ENCODE results near the gene OR13A1. TPM values are rescaled to one million over a fixed set of nuclear protein-coding genes. Genes with fewer than 3 reads are reported as not detected.

OR13A1 gene
- total and polyA plus RNA-seq, 11 donors, result 0.04 to 0.16 (median 0.10) TPM; not detected in 8

GRCh38 chr10:45325116-45325515 lies 9.7 kb upstream of the OR13A1 start:
- no peaks in the 10 kb centered on the region for H3K4me1 ChIP-seq
- WGBS, 4 donors, result 72 to 84% (median 77%) methylated on average over 1 of the region's 1 CpG

GRCh38 chr10:45319702-45320101 lies 4.3 kb upstream of the OR13A1 start:
- intact Hi-C loops (cut with DNase I), result no loop called here
- Histone ChIP-seq H3K27me3 (no peaks in the 10 kb centered on the region), H3K4me1 (no peaks in the 10 kb centered on the region), H3K4me3 (no peak overlapping the region), H3K27ac (no peak overlapping the region), H3K36me3 (no peaks in the 10 kb centered on the region), H3K9me3 (peaks cover 0 to 40% (median 6%) of the 10 kb centered on the region in 12 donors)
- ATAC-seq, result no peak
- 81 to 92% (median 88%) methylated on average over 2 of the region's 2 CpGs for WGBS, 4 donors
- TF ChIP-seq CTCF (IDR thresholded peaks at IDR 0.05), result no peak
- TF ChIP-seq POLR2A (IDR thresholded peaks at IDR 0.05), result no peak
- DNase-seq, result no peak

More at GRCh38 chr10:45325116-45325515, 9.7 kb upstream of the OR13A1 start:
- no peak overlapping the region for H3K4me3 ChIP-seq
- no peak overlapping the region for H3K27ac ChIP-seq
- peaks cover 0 to 38% (median 3%) of the 10 kb centered on the region in 12 donors for H3K9me3 ChIP-seq
- DNase-seq, result no peak
- ATAC-seq, result no peak
- no peaks in the 10 kb centered on the region for H3K27me3 ChIP-seq
- no peak for TF ChIP-seq POLR2A (IDR thresholded peaks at IDR 0.05)
- TF ChIP-seq CTCF (IDR thresholded peaks at IDR 0.05), result no peak
- intact Hi-C loops (cut with DNase I), result no loop called here
- no peaks in the 10 kb centered on the region for H3K36me3 ChIP-seq

GRCh38 chr10:45313264-45313873 lies 2.0 kb downstream of the OR13A1 start:
- TF ChIP-seq POLR2A (IDR thresholded peaks at IDR 0.05) (no peak), CTCF (IDR thresholded peaks at IDR 0.05) (no peak)
- Histone ChIP-seq H3K27ac (no peak overlapping the region), H3K4me1 (no peaks in the 10 kb centered on the region), H3K36me3 (no peaks in the 10 kb centered on the region), H3K4me3 (no peak overlapping the region), H3K9me3 (peaks cover 0 to 51% (median 12%) of the 10 kb centered on the region in 12 donors), H3K27me3 (no peaks in the 10 kb centered on the region)
- DNase-seq, result no peak
- intact Hi-C loops (cut with DNase I), result no loop called here
- 81 to 87% (median 83%) methylated on average over 3 of the region's 3 CpGs for WGBS, 4 donors
- ATAC-seq, result no peak

- Histone ChIP-seq H3K4me1 (no peaks in the 10 kb centered on the region), H3K36me3 (no peaks in the 10 kb centered on the region), H3K27ac (no peak overlapping the region), H3K9me3 (peaks cover 0 to 23% (median 8%) of the 10 kb centered on the region in 12 donors), H3K4me3 (no peak overlapping the region), H3K27me3 (peaks cover 0 to 13% (median 0%) of the 10 kb centered on the region in 9 donors)
- no peak for DNase-seq
- intact Hi-C loops (cut with DNase I), result loop anchor here in 1 of 10 donors (10.0 kb wide), 1 partner anchor 66 kb away; the partner anchor contains the start of gene ALOX5
- peak in 1 of 4 donors; percentile 49 for ATAC-seq
- no peak for TF ChIP-seq POLR2A (IDR thresholded peaks at IDR 0.05)
- peak in 6 of 12 donors; percentile 5 to 24 (median 18) for TF ChIP-seq CTCF (IDR thresholded peaks at IDR 0.05)
Observed at GRCh38 chr10:45308707-45309106, 6.7 kb downstream of the OR13A1 start.
